Activated T-helper 1 cell treated with anti-CD3 and anti-CD28 coated beads, Interleukin-2, amount 50 U/mL, for 16 hours (primary cell): Measurements from ENCODE around the gene YTHDC2.

Experiments used
- DNase-seq, 2 donors: peaks; one replicate each; pipeline ENCODE4 v3.0.0-alpha.2; 2020; ENCODE audit warnings: low read depth in 1 of 2, low spot score in 1 of 2

Gene YTHDC2

DNA sequence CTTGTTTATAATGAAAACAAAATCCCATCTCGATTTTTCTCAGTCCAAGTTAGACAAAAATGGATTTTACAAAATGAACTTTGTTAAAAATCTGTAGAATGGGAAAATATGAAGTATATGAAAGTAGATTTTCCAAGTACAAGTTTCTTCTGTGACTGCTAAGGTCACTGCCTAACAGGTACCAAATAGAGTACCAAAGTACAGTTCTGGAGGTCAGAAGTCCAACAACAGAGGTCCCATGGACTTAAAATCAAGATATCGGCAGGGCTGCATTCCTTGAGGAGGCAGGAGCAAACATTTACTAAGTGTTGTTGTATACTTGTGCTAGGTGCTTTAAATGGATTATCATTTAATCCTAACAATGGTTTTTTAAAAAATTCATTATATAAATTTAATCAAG, 5.9 kb downstream of the YTHDC2 start:
- no peak for DNase-seq

DNA sequence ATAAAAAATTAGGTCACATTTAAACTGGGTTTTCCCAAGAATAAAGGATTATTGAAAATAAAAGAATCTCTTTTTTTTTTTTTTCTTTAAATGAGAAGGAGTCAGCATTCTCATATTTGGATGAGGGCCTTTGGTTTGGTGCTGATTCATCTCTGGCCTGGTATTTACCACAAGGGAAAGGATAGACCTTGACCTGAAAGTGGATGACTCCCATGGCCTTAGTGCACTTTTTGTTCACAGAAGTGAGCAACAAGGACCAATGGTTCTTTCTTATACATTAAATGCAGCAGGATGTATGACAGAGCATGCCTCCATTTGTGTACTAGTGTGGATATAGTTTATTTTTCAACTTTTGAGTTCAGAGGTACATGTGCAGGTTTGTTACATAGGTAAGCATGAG, 6.9 kb downstream of the YTHDC2 start:
- no peak for DNase-seq

DNA sequence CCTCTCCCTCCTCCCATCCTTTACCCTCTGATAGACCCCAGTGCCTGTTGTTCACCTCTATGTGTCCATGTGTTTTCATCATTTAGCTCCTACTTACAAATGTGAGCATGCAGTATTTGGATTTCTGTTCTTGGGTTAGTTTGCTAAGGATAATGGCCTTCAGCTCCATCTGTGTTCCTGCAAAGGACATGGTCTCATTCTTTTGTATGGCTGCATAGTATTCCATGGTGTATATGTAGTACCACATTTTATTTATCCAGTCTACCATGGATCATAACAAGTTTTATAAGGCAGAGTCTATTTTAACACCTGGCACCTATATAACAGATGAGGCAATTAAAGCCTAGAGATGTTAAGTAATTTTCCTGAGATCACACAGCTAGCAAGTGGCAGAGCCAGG, 7.4 kb downstream of the YTHDC2 start:
- no peak for DNase-seq

- no peak for DNase-seq
Observed at GRCh38 chr5:113523168-113523567, 9.7 kb downstream of the YTHDC2 start.

DNA sequence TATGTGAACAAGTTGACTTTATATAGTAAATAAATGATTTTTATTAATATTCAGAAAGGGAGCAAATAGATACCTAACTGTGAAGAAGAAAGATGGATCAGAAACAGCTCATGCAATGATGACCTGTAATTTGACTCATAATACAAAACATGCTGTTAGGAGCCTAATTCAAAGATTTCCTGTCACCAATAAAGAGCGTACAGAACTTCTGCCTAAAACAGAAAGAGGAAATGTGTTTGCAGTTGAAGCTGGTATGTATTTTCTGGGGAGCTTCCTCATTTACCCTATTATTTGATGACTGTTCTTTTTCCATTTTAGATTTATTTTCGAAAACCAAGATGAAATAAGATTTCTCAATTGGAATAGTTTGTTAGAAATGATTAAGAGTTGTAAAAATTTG, 11.4 kb downstream of the YTHDC2 start:
- no peak for DNase-seq

- no peak for DNase-seq
Observed at GRCh38 chr5:113526421-113526820, 12.9 kb downstream of the YTHDC2 start.

- no peak for DNase-seq
Observed at GRCh38 chr5:113527746-113528145, 14.3 kb downstream of the YTHDC2 start.

DNA sequence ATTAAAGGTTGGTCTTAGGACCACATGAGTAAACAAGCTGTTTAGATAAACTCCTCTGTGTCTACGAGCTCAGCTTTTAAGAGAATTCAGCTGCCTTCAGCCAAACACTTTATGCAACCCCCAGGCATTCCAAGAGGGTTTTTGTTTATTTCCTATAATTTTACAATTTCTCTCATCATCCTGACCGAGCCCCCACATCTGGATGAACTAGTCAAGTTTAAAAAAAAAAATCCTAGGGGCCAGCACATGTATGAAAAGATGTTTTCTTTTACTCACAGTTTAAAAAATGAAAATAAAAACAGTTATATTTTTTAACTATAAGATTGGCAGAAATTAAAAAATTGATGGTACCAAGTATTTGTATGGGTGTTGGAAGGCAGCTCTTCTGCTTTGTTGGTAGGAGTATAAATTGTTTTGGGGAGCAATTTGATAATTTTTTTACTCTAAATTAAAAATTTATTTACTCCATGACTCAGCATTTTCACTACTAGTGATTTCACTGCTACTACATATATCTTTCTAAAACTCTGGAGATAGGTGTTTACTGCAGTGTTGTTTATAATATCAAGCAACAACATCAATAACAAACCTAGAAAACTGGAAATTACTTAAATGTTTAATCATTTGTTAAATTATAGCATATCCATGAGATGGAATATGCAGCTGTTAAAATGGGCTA, 18.1 kb downstream of the YTHDC2 start:
- no peak for DNase-seq

- DNase-seq, result no peak
Observed at GRCh38 chr5:113538313-113538712, 24.8 kb downstream of the YTHDC2 start.

GRCh38 chr5:113546703-113547183, 33.2 kb downstream of the YTHDC2 start:
- no peak for DNase-seq

DNA sequence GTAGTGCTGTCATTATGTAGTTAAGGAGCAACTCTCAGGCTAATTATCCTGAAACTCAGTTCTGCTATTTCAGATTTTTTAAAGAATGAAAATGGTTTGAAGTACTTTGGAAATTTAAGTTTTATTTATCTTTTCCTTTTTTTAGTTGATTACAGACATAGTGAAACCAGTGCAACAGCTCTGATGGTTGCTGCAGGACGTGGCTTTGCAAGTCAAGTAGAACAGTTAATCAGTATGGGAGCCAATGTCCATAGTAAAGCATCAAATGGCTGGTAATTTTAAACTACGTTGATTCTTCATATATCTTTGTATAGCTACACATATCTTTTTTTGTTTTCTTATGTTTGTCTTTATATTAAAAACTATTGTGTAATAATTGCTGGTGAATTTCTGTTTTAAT, 34.9 kb downstream of the YTHDC2 start:
- no peak for DNase-seq

DNA sequence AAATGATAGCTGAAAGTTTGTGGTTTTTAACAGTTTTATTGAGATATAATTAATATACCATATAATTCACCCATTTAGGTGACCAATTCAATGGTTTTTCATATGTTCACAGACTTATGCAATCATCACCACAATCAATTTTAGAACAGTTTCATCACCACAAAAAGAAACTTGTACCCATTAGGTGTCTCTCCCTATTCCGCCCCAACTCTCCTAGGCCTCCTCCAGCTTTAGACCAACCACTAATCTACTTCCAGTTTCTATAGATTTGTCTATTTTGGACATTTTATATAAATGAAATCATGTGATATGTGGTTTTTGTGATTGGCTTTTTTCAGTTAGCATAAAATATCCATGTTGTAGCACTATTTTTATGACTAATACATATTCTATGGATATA, 38.6 kb downstream of the YTHDC2 start:
- DNase-seq, result no peak

- DNase-seq, result no peak
Observed at GRCh38 chr5:113552620-113553019, 39.1 kb downstream of the YTHDC2 start.

DNA sequence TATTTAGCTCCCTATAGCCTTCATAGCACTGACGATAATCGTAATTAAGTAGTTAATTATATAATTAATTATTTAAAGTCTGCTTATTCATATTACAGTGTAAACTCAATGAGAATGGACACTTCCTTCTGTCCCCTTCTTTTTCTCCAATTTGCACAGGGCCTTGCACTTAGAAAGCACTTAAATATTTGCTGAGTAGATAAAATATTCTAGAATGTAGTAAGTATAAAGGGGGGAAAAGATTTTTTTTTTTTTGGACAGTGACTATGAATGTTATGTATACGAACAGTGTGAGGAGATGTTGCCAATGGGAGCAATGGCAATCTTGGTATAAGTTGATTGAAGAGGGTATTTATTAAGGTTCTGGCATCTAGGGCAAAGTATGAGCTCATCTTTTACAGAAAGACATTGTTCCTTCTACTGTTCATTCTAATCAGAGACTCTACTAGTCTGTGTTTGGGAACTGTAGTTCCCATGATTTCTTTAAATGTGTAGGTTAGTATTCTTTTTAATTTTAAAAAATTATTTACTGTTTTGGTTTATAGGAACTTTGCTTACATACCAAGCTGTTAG, 49.4 kb downstream of the YTHDC2 start:
- no peak for DNase-seq

DNA sequence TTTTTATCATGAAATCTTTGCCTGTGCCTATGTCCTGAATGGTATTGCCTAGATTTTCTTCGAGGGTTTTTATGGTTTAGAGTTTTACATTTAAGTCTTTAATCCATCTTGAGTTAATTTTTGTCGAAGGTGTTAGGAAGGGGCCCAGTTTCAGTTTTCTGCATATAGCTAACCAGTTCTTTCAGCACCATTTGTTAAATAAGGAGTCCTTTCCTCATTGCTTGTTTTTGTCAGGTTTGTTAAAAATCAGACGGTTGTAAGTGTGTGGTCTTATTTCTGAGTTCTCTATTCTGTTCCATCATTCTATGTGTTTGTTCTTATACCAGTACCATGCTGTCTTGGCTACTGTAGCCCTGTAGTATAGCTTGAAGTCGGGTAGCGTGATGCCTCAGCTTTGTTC, 55.9 kb downstream of the YTHDC2 start:
- no peak for DNase-seq

DNA sequence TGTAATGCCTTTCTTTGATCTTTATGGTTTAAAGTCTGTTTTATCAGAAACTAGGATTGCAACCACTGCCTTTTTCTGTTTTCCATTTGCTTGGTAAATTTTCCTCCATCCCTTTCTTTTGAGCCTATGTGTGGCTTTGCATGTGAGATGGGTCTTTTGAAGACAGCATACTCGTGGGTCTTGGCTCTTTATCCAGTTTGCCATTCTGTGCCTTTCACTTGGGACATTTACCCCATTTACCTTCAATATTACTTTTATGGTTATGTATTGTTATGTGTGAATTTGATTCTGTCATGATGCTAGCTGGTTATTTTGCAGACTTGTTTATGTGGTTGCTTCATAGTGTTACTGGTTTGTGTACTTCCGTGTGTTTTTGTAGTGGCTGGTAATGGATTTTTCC, 59.2 kb downstream of the YTHDC2 start:
- no peak for DNase-seq

DNA sequence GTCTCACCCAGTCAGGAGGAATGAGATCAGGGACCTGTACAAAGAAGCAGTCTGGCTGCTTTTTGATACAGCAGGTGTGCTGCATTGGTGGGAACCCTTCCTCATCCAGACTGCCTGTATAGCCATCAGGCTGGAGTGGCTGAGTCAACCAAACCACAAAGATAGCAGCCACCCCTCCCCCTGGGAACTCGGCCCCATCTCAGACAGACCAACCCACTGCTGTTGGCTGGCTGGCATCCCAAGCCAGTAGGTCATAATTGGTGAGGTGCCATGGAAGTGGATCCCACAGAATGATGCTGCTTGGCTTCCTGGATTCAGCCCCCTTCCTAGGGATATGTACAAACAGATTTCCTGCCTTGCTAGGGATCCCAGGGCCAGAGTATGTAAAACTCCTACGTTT, 60.9 kb downstream of the YTHDC2 start:
- no peak for DNase-seq

DNA sequence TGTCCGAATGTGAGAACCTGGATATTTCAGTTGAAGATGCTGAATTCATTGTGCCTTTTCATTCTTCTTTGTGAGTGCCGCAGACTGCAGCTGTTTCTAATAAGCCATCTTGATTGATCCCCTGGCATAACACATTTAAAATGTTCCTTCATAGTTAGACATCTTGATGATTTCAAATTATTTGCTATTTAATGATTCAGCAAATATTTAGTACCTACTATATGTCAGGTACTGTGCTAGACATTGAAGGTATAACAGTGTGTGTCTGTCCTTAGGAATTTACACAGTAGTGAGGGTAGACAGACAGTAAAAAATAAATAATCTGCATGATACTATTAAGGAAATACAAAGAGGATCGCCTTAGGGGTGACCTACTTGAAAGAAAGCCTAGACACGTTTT, 61.6 kb downstream of the YTHDC2 start:
- DNase-seq, result no peak

DNA sequence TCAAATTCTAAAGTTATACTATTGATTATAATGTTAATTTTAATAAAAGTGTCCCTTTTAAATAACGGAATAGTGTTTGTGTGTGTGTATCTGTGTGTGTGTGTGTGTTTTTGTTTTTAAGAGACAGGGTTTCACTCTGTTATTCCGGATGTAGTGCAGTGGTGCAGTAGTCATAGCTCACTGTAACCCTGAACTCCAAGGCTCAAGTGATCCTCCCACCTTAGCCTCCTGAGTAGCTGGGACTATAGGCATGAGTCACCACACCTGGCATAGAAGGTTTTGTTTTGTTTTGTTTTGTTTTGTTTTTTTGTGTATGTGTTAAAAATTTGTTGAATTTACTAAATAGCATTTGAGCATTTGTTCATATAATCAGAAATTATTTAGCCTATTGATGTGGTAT, 64.6 kb downstream of the YTHDC2 start:
- DNase-seq, result no peak

GRCh38 chr5:113581388-113581787, 67.9 kb downstream of the YTHDC2 start:
- DNase-seq, result no peak

- no peak for DNase-seq
Observed at GRCh38 chr5:113598150-113598549, 84.7 kb downstream of the YTHDC2 start.

- DNase-seq, result no peak
Observed at GRCh38 chr5:113598926-113599325, 85.4 kb downstream of the YTHDC2 start.

- no peak for DNase-seq
Observed at GRCh38 chr5:113600255-113600905, 86.9 kb downstream of the YTHDC2 start.
